ENCODE results near the gene AIFM3.
"Not testable (repeated sequence)": the region's sequence is repeated elsewhere in the genome, so short reads cannot be mapped to it uniquely, and the experiment has no call there.

The AIFM3 gene

DNA sequence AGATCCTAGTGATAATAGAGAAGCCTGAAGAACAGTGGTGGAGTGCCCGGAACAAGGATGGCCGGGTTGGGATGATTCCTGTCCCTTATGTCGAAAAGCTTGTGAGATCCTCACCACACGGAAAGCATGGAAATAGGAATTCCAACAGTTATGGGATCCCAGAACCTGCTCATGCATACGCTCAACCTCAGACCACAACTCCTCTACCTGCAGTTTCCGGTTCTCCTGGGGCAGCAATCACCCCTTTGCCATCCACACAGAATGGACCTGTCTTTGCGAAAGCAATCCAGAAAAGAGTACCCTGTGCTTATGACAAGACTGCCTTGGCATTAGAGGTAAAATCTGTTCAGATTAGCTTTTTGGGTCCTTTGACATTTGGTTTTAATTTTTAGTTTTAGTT lies 33.1 kb upstream of the AIFM3 start:
- DNase-seq: no peak
- H3K4me3 ChIP-seq (ENCODE audit: low read depth, low read length): no peak overlapping the region
- no peaks in the 10 kb centered on the region for H3K9me3 ChIP-seq
- no peaks in the 10 kb centered on the region for H3K27me3 ChIP-seq
- H3K36me3 ChIP-seq: peaks cover 78% of the 10 kb centered on the region
- TF ChIP-seq, protein P1, sequence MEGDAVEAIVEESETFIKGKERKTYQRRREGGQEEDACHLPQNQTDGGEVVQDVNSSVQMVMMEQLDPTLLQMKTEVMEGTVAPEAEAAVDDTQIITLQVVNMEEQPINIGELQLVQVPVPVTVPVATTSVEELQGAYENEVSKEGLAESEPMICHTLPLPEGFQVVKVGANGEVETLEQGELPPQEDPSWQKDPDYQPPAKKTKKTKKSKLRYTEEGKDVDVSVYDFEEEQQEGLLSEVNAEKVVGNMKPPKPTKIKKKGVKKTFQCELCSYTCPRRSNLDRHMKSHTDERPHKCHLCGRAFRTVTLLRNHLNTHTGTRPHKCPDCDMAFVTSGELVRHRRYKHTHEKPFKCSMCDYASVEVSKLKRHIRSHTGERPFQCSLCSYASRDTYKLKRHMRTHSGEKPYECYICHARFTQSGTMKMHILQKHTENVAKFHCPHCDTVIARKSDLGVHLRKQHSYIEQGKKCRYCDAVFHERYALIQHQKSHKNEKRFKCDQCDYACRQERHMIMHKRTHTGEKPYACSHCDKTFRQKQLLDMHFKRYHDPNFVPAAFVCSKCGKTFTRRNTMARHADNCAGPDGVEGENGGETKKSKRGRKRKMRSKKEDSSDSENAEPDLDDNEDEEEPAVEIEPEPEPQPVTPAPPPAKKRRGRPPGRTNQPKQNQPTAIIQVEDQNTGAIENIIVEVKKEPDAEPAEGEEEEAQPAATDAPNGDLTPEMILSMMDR (IDR thresholded peaks at IDR 0.05; ENCODE audit: low read depth, low read length): no peak
- no peaks in the 10 kb centered on the region for H3K4me1 ChIP-seq

DNA sequence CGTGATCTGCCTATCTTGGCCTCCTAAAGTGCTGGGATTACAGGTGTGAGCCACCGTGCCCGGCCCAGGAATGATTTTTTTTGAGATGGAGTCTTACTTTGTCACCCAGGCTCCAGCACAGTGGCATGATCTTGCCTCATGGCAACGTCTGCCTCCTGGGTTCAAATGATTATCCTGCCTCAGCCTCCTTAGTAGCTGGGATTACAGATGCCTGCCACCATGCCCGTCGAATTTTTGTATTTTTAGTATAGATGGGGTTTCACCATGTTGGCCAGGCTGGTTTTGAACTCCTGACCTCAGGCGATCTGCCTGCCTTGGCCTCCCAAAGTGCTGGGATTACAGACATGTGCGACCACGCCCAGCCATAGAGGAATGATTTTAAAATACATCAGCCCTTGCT lies 32.0 kb upstream of the AIFM3 start:
- not testable (repeated sequence) for H3K4me3 ChIP-seq (ENCODE audit: low read depth, low read length); H3K27me3 ChIP-seq; H3K4me1 ChIP-seq; DNase-seq; H3K9me3 ChIP-seq
- peaks cover 77% of the 10 kb centered on the region for H3K36me3 ChIP-seq

DNA sequence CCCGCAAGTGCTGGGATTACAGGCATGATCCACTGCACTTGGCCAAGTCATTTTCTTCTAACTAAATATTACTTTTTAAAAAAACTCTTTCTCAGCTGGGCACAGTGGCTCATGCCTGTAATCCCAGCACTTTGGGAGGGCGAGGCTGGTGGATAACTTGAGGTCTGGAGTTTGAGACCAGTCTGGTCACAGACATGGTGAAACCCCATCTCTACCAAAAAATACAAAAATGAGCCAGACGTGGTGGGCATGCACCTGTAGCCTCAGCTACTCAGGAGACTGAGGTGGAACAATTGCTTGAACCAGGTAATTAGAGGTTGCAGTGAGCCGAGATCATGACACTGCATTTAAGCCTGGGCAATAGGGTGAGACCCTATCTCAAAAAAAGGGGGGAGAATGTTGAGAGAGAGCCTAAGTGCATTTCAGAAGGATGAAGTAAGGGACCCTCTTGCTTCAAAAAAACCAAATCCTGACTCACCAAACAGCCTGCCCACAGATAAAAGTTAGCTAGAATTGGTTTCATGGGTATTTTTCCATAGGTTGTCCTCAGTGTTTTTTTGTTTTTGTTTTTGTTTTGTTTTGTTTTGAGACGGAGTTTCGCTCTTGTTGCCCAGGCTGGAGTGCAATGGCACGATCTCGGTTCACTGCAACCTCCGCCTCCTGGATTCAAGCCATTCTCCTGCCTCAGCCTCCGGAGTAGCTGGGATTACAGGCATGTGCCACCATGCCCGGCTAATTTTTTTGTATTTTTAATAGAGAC lies 31.1 kb upstream of the AIFM3 start:
- not testable (repeated sequence) for DNase-seq; H3K9me3 ChIP-seq; H3K4me3 ChIP-seq (ENCODE audit: low read depth, low read length); H3K27me3 ChIP-seq; H3K4me1 ChIP-seq
- peaks cover 79% of the 10 kb centered on the region for H3K36me3 ChIP-seq

DNA sequence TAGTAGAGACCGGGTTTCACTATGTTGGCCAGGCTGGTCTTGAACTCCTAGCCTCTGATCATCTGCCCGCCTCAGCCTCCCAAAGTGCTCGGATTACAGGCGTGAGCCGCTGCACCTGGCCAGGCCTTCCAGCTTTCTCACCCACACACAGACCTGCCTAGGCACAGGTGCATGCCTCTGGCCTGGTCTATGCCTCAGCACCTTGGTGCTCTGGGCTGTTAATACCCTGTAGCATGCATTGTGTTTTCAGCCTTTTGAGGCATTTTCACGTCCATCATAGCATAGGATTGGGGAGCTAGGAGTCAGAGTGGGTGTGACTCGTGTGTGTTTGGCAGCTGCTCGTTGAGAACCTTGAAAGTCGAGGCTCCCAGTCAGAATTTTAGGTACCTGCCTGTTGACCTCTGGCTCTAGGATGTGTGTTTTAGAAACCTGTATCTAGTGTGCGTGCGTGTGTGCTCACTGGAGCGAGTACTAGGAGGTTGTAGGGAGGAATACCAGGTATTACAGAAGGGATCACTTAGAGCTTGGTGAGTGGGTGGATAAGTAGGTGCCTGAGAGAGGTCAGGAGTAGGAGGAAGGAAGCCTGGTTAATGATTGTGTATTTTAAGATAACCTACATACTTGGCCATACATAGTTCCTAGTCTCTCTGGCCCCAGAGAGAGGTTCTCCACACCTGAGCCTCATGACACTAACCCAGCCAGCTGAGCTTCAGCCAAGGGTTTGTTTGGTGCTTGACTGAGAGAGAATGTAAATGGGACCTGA lies 29.8 kb upstream of the AIFM3 start:
- Histone ChIP-seq H3K36me3 (peaks cover 76% of the 10 kb centered on the region), H3K27me3 (no peaks in the 10 kb centered on the region)
- no peak for DNase-seq

DNA sequence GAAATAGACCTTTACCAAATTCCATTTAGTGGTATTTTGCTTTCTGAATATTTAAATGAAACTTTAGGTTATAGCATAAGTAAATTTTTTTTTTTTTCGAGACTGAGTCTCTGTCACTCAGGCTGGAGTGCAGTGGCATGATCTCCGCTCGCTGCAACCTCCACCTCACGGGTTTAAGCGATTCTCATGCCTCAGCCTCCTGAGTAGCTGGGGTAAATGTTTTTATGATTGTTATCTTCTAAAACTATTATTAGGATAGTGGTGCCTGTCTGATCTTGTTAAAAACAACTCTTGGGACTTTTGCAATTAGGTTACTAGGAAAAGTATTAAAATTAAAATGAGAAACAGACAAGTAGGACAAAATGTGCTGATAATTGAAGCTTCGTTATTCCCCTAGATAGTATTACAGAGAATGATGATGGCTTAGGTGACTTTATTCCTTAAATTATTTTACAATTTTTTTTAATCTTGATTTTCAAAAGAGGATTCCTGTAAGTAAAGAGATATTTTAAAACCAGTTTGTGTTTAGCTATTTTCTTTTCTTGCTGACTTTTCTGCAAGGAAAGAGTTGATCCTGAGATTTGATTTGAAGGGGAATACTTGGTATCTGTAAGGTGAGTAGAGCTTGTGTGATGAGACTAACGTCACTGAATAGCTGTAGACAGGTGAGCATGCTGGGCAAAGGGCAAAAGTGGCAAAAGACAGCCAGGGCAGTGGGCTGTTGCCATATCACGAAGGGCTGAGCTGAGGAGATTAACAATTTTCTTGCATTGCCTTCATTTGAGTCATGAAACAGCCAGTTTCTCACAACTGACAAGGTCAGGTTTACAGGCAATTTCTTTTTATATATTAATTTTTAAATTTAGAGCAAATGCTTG lies 29.0 kb upstream of the AIFM3 start:
- Histone ChIP-seq H3K4me1 (no peaks in the 10 kb centered on the region), H3K9me3 (no peaks in the 10 kb centered on the region; the same call in 1 of the 2 replicates), H3K4me3 (ENCODE audit: low read depth, low read length) (no peak overlapping the region), H3K27me3 (no peaks in the 10 kb centered on the region), H3K36me3 (peaks cover 71% of the 10 kb centered on the region)
- TF ChIP-seq, protein P1 (IDR thresholded peaks at IDR 0.05; ENCODE audit: low read depth, low read length): no peak
- no peak for DNase-seq

More for the DNA sequence above, 29.8 kb upstream of the AIFM3 start:
- no peaks in the 10 kb centered on the region for H3K4me1 ChIP-seq
- TF ChIP-seq, protein P1 (IDR thresholded peaks at IDR 0.05; ENCODE audit: low read depth, low read length): no peak
- H3K9me3 ChIP-seq: no peaks in the 10 kb centered on the region; the same call in 1 of the 2 replicates
- no peak overlapping the region for H3K4me3 ChIP-seq (ENCODE audit: low read depth, low read length)

DNA sequence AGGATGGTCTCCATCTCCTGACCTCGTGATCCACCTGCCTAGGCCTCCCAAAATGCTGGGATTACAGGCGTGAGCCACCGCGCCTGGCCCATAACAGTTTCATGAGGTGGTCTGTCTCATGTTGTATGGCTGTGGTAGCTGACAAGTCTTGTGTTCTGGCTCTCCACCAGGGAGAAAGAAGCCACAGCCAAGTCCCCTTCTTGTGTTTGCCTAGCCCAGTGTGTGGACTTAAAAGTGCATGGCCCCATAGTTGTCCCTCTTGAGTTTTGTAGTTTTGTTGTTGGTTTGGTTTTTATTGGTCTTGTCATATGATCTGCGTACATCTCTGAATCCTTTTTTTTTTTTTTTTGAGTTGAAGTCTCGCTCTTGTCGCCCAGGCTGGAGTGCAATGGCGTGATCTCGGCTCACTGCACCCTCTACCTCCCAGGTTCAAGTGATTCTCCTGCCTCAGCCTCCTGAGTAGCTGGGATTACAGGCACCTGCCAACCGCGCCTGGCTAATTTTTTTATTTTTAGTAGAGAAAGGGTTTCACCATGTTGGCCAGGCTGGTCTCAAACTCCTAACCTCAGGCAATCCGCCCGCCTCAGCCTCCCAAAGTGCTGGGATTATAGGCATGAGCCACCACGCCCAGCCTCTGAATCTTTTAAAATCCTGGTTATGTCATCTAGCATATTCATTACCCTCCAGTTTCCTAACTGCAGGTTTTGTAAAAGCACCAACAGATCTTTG lies 27.4 kb upstream of the AIFM3 start:
- not testable (repeated sequence) for H3K4me1 ChIP-seq; DNase-seq; H3K27me3 ChIP-seq; H3K4me3 ChIP-seq (ENCODE audit: low read depth, low read length); H3K9me3 ChIP-seq
- H3K36me3 ChIP-seq: peaks cover 59% of the 10 kb centered on the region

DNA sequence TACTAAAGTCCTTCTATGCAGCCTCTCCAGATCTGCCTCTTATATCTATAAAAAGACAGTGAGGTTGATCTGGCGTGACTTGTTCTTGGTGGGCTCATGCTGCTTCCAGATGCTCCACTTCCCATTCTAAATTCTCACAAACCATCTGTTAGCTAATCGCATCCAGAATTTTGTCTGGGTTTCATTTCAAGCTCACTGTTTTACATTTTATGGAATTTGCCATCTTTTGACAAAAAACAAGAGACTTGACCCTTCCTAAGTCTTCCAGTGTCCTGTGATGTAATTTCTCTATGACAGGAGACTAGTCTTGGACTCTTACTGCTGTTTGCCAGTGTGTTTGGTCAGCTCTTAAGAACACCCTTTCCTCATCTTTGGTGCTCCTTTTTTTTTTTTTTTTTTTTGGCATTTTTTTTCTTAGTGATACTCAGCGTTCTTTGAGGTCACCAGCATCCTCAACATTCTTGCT lies 26.8 kb upstream of the AIFM3 start:
- DNase-seq: no peak
- TF ChIP-seq, protein P1 (IDR thresholded peaks at IDR 0.05; ENCODE audit: low read depth, low read length): no peak
- Histone ChIP-seq H3K27me3 (no peaks in the 10 kb centered on the region), H3K4me1 (no peaks in the 10 kb centered on the region), H3K9me3 (no peaks in the 10 kb centered on the region; the same call in 1 of the 2 replicates), H3K4me3 (ENCODE audit: low read depth, low read length) (no peak overlapping the region), H3K36me3 (peaks cover 54% of the 10 kb centered on the region)

Measured in BE2C (cell line).